ENCODE data around the gene ACTN2. TPM values are rescaled to one million over a fixed set of nuclear protein-coding genes. Genes with fewer than 3 reads are reported as not detected.

Gene ACTN2
- total RNA-seq, 6 donors from 2014 or later, result 1.4 to 11.5 (median 2.3) TPM

DNA sequence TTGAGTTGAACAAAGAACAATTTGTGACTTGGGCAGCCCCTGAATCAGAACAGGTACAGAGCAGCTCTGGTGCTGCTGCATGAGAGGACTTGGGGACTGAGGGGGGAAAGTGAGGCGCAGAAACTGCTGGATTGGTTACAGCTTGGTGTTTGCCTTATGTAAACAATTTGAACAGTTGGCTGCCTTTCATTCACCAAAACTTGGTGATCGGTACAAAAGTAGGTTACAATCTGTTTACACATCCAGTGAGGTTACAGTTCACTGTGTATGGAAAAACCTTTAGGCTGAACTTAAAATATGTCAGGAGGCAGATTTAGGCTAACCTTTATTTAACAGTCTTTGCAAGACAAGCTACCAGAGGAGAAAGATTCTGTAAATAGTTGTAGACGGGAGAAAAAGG is 80.2 kb downstream of the ACTN2 start:
- no peak for ATAC-seq (ENCODE audit: low FRiP score in 2 of 2)
- H3K36me3 ChIP-seq, result no peaks in the 10 kb centered on the region

DNA sequence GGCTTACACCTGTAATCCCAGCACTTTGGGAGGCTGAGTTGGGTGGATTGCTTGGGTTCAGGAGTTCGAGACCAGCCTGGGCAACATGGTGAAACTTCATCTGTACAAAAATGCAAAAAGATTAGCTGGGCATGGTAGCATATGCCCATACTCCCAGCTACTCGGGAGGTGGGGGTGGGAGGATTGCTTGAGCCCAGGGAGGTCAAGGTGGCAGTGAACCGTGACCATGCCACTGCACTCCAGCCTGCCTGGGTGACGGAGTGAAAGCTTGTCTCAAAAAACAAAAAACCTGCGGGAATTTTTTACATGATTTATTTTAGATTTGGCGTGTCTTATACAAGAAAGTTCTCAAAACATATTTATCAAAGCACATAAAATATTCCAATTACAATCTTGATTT is 81.0 kb downstream of the ACTN2 start:
- Histone ChIP-seq H3K27me3 (no peaks in the 10 kb centered on the region), H3K27ac (no peak overlapping the region), H3K4me1 (no peaks in the 10 kb centered on the region), H3K9me3 (no peaks in the 10 kb centered on the region), H3K4me3 (no peak overlapping the region), H3K36me3 (no peaks in the 10 kb centered on the region)
- WGBS, 2 donors, result 86 to 91% methylated on average over 5 to 6 of the region's 6 CpGs
- DNase-seq, result no peak
- ATAC-seq (ENCODE audit: low FRiP score in 2 of 2), result no peak
- TF ChIP-seq POLR2A (IDR thresholded peaks at IDR 0.05), result no peak
- no peak for TF ChIP-seq POLR2AphosphoS5 (IDR thresholded peaks at IDR 0.05)
- TF ChIP-seq, protein P1, sequence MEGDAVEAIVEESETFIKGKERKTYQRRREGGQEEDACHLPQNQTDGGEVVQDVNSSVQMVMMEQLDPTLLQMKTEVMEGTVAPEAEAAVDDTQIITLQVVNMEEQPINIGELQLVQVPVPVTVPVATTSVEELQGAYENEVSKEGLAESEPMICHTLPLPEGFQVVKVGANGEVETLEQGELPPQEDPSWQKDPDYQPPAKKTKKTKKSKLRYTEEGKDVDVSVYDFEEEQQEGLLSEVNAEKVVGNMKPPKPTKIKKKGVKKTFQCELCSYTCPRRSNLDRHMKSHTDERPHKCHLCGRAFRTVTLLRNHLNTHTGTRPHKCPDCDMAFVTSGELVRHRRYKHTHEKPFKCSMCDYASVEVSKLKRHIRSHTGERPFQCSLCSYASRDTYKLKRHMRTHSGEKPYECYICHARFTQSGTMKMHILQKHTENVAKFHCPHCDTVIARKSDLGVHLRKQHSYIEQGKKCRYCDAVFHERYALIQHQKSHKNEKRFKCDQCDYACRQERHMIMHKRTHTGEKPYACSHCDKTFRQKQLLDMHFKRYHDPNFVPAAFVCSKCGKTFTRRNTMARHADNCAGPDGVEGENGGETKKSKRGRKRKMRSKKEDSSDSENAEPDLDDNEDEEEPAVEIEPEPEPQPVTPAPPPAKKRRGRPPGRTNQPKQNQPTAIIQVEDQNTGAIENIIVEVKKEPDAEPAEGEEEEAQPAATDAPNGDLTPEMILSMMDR (IDR thresholded peaks at IDR 0.05), result no peak
- TF ChIP-seq EP300 (IDR thresholded peaks at IDR 0.05), result no peak

More for the DNA sequence above, 80.2 kb downstream of the ACTN2 start:
- H3K4me3 ChIP-seq, result no peak overlapping the region
- no peaks in the 10 kb centered on the region for H3K9me3 ChIP-seq
- TF ChIP-seq EP300 (IDR thresholded peaks at IDR 0.05) (no peak), POLR2A (IDR thresholded peaks at IDR 0.05) (no peak), POLR2AphosphoS5 (IDR thresholded peaks at IDR 0.05) (no peak)
- TF ChIP-seq, protein P1 (IDR thresholded peaks at IDR 0.05), result no peak
- no peak overlapping the region for H3K27ac ChIP-seq
- no peaks in the 10 kb centered on the region for H3K27me3 ChIP-seq
- H3K4me1 ChIP-seq, result no peaks in the 10 kb centered on the region
- WGBS, 2 donors, result 49 to 64% methylated on average over 3 of the region's 3 CpGs
- no peak for DNase-seq

DNA sequence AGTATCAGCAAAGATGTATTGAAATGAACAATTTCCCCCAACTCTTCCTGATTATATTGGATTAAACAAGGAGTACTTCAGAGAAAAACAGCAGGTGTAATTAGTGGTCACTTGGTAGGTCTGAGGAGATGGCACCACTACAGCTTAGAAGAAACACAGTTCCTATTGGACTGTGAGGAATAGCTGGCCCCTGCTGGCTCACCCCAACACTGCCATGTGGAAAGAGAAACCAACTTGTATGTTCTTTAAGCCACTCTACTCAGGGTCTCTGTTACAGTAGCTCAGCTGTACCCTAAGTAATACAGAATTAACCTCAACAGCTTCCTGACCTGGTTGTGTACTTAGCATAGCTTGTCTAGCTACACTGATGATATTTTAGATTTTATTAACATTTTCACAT is 82.3 kb downstream of the ACTN2 start:
- no peaks in the 10 kb centered on the region for H3K27me3 ChIP-seq
- H3K9me3 ChIP-seq, result no peaks in the 10 kb centered on the region
- H3K36me3 ChIP-seq, result no peaks in the 10 kb centered on the region
- TF ChIP-seq POLR2A (IDR thresholded peaks at IDR 0.05) (no peak), EP300 (IDR thresholded peaks at IDR 0.05) (no peak), POLR2AphosphoS5 (IDR thresholded peaks at IDR 0.05) (no peak)
- TF ChIP-seq, protein P1 (IDR thresholded peaks at IDR 0.05), result no peak
- ATAC-seq (ENCODE audit: low FRiP score in 2 of 2), result no peak
- no peak overlapping the region for H3K4me3 ChIP-seq
- no peak for DNase-seq
- H3K4me1 ChIP-seq, result no peaks in the 10 kb centered on the region
- no peak overlapping the region for H3K27ac ChIP-seq

DNA sequence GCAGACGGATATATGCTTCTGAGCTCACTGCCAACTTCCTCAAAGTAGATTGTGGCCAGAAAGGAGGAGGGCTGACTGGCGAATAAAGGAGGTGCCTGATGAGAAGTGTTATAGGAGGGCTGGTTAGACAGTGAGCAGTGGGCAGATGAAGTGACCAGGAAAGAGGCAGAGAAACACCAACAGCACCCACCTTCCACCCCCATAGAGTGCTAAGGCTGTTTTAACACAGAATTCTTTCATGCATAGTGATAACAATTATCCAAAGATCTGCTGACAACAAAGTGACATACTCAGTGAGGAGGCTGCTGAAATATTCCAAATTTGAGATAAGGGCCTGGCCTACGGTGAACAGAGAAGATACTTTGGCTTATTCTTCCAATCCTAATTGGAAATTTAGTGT is 87.6 kb downstream of the ACTN2 start:
- H3K9me3 ChIP-seq, result peaks cover 0 to 2% (median under 1%) of the 10 kb centered on the region in 4 donors
- 61 to 64% methylated on average over 3 of the region's 3 CpGs for WGBS, 2 donors

DNA sequence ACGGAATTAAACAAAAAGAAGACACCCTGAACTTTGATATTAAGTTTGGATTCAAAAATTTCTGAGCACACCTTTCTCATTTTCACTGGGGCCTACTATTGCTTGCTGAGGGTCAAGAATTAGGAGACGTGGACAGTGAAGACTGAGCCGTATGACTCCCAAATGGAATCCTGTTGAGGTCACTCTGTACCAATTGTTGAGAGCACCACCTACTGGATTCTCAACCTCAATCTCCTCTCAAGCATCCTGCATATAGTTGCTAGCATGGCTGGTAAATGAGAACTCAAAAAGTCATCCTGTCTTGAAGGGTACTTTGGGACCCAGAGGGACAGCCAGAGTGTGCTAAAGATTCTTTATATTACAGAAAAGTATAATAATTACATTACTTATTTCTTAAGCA is 88.6 kb downstream of the ACTN2 start:
- TF ChIP-seq POLR2AphosphoS5 (IDR thresholded peaks at IDR 0.05) (no peak), POLR2A (IDR thresholded peaks at IDR 0.05) (no peak), EP300 (IDR thresholded peaks at IDR 0.05) (no peak)
- TF ChIP-seq, protein P1 (IDR thresholded peaks at IDR 0.05), result no peak

More for the DNA sequence above, 87.6 kb downstream of the ACTN2 start:
- no peak for ATAC-seq (ENCODE audit: low FRiP score in 2 of 2)
- Histone ChIP-seq H3K4me3 (no peak overlapping the region), H3K36me3 (no peaks in the 10 kb centered on the region), H3K27ac (no peak overlapping the region), H3K27me3 (no peaks in the 10 kb centered on the region), H3K4me1 (no peaks in the 10 kb centered on the region)
- TF ChIP-seq POLR2AphosphoS5 (IDR thresholded peaks at IDR 0.05), result no peak
- no peak for TF ChIP-seq POLR2A (IDR thresholded peaks at IDR 0.05)
- TF ChIP-seq, protein P1 (IDR thresholded peaks at IDR 0.05), result no peak
- no peak for TF ChIP-seq EP300 (IDR thresholded peaks at IDR 0.05)
- no peak for DNase-seq

More for the DNA sequence above, 88.6 kb downstream of the ACTN2 start:
- Histone ChIP-seq H3K9me3 (peaks cover 0 to 10% (median 6%) of the 10 kb centered on the region in 4 donors), H3K36me3 (no peaks in the 10 kb centered on the region), H3K27me3 (no peaks in the 10 kb centered on the region), H3K4me3 (no peak overlapping the region), H3K27ac (no peak overlapping the region), H3K4me1 (no peaks in the 10 kb centered on the region)
- 51 to 54% methylated on average over 3 of the region's 3 CpGs for WGBS, 2 donors
- DNase-seq (no peak), ATAC-seq (ENCODE audit: low FRiP score in 2 of 2) (peak in 1 of 2 donors; percentile 65)
